Measurements from ENCODE around the gene DNA2. TPM values are rescaled to one million over a fixed set of nuclear protein-coding genes. Genes with fewer than 3 reads are reported as not detected.
"Not testable (repeated sequence)": the region's sequence is repeated elsewhere in the genome, so short reads cannot be mapped to it uniquely, and the experiment has no call there.

The DNA2 gene
- total RNA-seq, 2 experiments from 2014 or later: 3.7 to 5.7 TPM

DNA sequence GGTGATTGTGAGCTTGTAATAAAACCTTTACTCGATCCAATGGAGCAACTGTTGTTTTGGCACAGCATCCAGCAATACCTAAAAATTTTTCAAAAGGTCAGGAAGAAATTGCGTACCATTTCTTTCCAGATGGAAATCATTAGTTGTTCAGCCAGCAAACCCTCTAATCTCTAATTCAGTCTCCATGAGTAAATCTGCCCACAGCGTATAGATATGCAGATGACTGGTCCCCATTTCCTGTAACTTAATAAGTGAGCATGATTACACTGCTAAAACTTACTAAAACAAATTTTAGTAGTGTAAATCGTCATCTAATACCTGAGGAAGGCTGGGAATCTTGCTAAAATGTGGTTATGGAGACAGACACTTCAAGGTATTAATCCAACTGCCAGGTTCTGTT is 45.0 kb upstream of the DNA2 start:
- Mint-ChIP-seq H3K4me1 (ENCODE audit: low read depth) (no peaks in the 10 kb centered on the region), H3K9me3 (no peaks in the 10 kb centered on the region)

DNA sequence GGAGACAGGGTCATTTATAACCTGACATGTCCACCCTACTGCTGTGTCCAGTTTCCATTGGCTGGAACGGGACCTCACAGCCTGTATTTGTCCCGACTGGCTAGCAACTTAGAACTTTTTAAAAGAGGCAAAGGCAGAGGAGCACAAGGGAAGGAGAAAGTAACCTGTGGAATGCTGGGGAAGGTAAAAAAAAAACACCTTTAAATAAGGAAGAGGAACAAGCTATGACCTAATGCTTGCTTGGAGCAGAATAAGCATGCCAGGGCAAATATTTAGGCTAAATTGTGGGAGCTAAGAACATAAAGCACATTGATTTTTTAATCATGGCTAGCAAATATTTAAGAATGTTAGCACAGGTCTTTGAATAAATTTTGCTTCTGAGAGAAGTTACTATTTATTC is 44.4 kb upstream of the DNA2 start:
- intact Hi-C loops (cut with DNase I, micrococcal nuclease); POLR2A ChIA-PET; H3K27ac ChIP-seq (ENCODE audit: low read depth in 1 of 2, low read length in 2 of 2); ATAC-seq (ENCODE audit: poor library complexity); H3K9me3 ChIP-seq (ENCODE audit: control insufficient read depth in 1 of 2, insufficient read depth in 1 of 2, low read length in 2 of 2); H3K4me1 ChIP-seq (ENCODE audit: insufficient read depth, low read length); H3K4me1 Mint-ChIP-seq (ENCODE audit: low read depth); H3K27me3 ChIP-seq (ENCODE audit: control insufficient read depth in 1 of 2, insufficient read depth in 2 of 2, low read length in 2 of 2); H3K27me3 Mint-ChIP-seq; H3K9me3 Mint-ChIP-seq; CTCF ChIA-PET; H3K4me3 Mint-ChIP-seq; DNase-seq; H3K4me3 ChIP-seq (ENCODE audit: low read length); H3K27ac Mint-ChIP-seq: not testable (repeated sequence)
- H3K36me3 Mint-ChIP-seq (ENCODE audit: low read depth): peaks cover 37% of the 10 kb centered on the region
- H3K36me3 ChIP-seq (ENCODE audit: insufficient read depth, low read length): peaks cover 11% of the 10 kb centered on the region

More for the DNA sequence above, 45.0 kb upstream of the DNA2 start:
- TF ChIP-seq, protein P1, sequence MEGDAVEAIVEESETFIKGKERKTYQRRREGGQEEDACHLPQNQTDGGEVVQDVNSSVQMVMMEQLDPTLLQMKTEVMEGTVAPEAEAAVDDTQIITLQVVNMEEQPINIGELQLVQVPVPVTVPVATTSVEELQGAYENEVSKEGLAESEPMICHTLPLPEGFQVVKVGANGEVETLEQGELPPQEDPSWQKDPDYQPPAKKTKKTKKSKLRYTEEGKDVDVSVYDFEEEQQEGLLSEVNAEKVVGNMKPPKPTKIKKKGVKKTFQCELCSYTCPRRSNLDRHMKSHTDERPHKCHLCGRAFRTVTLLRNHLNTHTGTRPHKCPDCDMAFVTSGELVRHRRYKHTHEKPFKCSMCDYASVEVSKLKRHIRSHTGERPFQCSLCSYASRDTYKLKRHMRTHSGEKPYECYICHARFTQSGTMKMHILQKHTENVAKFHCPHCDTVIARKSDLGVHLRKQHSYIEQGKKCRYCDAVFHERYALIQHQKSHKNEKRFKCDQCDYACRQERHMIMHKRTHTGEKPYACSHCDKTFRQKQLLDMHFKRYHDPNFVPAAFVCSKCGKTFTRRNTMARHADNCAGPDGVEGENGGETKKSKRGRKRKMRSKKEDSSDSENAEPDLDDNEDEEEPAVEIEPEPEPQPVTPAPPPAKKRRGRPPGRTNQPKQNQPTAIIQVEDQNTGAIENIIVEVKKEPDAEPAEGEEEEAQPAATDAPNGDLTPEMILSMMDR (IDR thresholded peaks at IDR 0.05): no peak
- no peaks in the 10 kb centered on the region for H3K27me3 Mint-ChIP-seq
- Histone ChIP-seq H3K9me3 (ENCODE audit: control insufficient read depth in 1 of 2, insufficient read depth in 1 of 2, low read length in 2 of 2) (no peaks in the 10 kb centered on the region), H3K27me3 (ENCODE audit: control insufficient read depth in 1 of 2, insufficient read depth in 2 of 2, low read length in 2 of 2) (no peaks in the 10 kb centered on the region), H3K4me3 (ENCODE audit: low read length) (no peak overlapping the region), H3K36me3 (ENCODE audit: insufficient read depth, low read length) (peaks cover 12% of the 10 kb centered on the region), H3K4me1 (ENCODE audit: insufficient read depth, low read length) (no peaks in the 10 kb centered on the region), H3K27ac (ENCODE audit: low read depth in 1 of 2, low read length in 2 of 2) (no peak overlapping the region)
- H3K27ac Mint-ChIP-seq: no peak overlapping the region
- ATAC-seq (ENCODE audit: poor library complexity) (no peak), DNase-seq (no peak)
- ChIA-PET POLR2A (no interaction called here), CTCF (no interaction called here)
- H3K36me3 Mint-ChIP-seq (ENCODE audit: low read depth): peaks cover 33% of the 10 kb centered on the region
- intact Hi-C loops (cut with DNase I, micrococcal nuclease): no loop called here
- H3K4me3 Mint-ChIP-seq: no peak overlapping the region

DNA sequence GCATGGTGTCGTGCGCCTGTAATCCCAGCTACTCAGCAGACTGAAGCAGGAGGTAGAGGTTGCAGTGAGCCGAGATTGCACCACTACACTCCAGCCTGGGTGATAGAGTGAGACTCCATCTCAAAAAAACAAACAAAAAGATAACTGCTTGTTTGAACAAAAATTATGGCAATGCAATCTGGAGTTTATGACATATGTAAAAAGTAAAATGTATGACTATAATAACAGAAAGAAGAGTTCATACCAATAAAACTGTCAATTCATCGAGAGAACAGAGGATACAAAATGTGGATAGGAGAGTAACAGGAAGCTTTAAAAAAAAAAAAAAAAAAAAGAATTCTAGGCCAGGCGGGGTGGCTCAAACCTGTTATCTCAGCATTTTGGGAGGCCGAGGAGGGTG is 36.3 kb upstream of the DNA2 start:
- Histone ChIP-seq H3K9me3 (ENCODE audit: control insufficient read depth in 1 of 2, insufficient read depth in 1 of 2, low read length in 2 of 2) (no peaks in the 10 kb centered on the region), H3K4me1 (ENCODE audit: insufficient read depth, low read length) (no peaks in the 10 kb centered on the region), H3K36me3 (ENCODE audit: insufficient read depth, low read length) (peaks cover 12% of the 10 kb centered on the region), H3K27ac (ENCODE audit: low read depth in 1 of 2, low read length in 2 of 2) (no peak overlapping the region), H3K4me3 (ENCODE audit: low read length) (no peak overlapping the region), H3K27me3 (ENCODE audit: control insufficient read depth in 1 of 2, insufficient read depth in 2 of 2, low read length in 2 of 2) (no peaks in the 10 kb centered on the region)
- no peaks in the 10 kb centered on the region for H3K27me3 Mint-ChIP-seq
- no peak for DNase-seq
- H3K36me3 Mint-ChIP-seq (ENCODE audit: low read depth): peaks cover 22% of the 10 kb centered on the region
- TF ChIP-seq, protein P1 (IDR thresholded peaks at IDR 0.05): no peak
- ATAC-seq (ENCODE audit: poor library complexity): no peak
- no peaks in the 10 kb centered on the region for H3K4me1 Mint-ChIP-seq (ENCODE audit: low read depth)
- intact Hi-C loops (cut with DNase I, micrococcal nuclease): no loop called here
- ChIA-PET POLR2A (no interaction called here), CTCF (interaction anchor here (0.6 kb wide), 1 partner anchor 480 kb away, joined by 3 read pairs; no protein-coding TSS in a partner anchor)
- H3K4me3 Mint-ChIP-seq: no peak overlapping the region
- H3K27ac Mint-ChIP-seq: no peak overlapping the region
- H3K9me3 Mint-ChIP-seq: no peaks in the 10 kb centered on the region

DNA sequence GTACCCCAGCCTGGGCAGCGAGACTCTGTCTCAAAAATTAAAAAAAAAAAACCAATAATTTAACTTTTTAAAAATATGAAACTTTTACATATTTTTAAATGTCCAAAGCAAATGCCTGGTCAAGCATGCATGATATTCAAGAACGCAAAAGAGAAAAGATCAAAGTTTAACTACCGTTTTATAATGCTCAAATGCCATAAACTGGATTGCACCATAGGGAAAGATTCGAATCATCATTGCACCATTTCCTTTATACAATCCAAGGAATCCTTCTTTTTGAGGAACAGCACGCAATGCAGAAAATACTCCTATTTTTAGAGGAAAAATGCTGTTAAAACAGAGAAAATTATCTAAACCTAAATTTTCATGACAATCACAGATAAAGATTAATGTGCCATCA is 34.6 kb upstream of the DNA2 start:
- ChIA-PET CTCF (no interaction called here), POLR2A (no interaction called here)
- Histone ChIP-seq H3K4me3 (ENCODE audit: low read length) (no peak overlapping the region), H3K4me1 (ENCODE audit: insufficient read depth, low read length) (no peaks in the 10 kb centered on the region), H3K9me3 (ENCODE audit: control insufficient read depth in 1 of 2, insufficient read depth in 1 of 2, low read length in 2 of 2) (no peaks in the 10 kb centered on the region), H3K36me3 (ENCODE audit: insufficient read depth, low read length) (peaks cover 19% of the 10 kb centered on the region), H3K27me3 (ENCODE audit: control insufficient read depth in 1 of 2, insufficient read depth in 2 of 2, low read length in 2 of 2) (no peaks in the 10 kb centered on the region), H3K27ac (ENCODE audit: low read depth in 1 of 2, low read length in 2 of 2) (no peak overlapping the region)
- DNase-seq (no peak), ATAC-seq (ENCODE audit: poor library complexity) (no peak)
- Mint-ChIP-seq H3K27me3 (no peaks in the 10 kb centered on the region), H3K4me1 (ENCODE audit: low read depth) (no peaks in the 10 kb centered on the region), H3K9me3 (no peaks in the 10 kb centered on the region), H3K27ac (no peak overlapping the region), H3K36me3 (ENCODE audit: low read depth) (peaks cover 28% of the 10 kb centered on the region), H3K4me3 (no peak overlapping the region)
- intact Hi-C loops (cut with DNase I, micrococcal nuclease): no loop called here
- TF ChIP-seq, protein P1 (IDR thresholded peaks at IDR 0.05): no peak
